H1 (cell line): ENCODE data around the gene GPR176. TPM values are rescaled to one million over a fixed set of nuclear protein-coding genes. Genes with fewer than 3 reads are reported as not detected.
A peak's percentile ranks its signal among the peaks of the same experiment; 100 is the strongest.

ENCODE experiments used
- CTCF ChIA-PET: fragments of 300-600 bp; sonication (Branson Sonifier 250); formaldehyde crosslinking; loops from one replicate; lab custom pipeline; 2021; ENCODE audit not compliant: partially characterized antibody; lab: Charles Lee
- POLR2A ChIA-PET: fragments of 300-600 bp; sonication (Branson Sonifier 250); formaldehyde crosslinking; loops from one replicate; lab custom pipeline; 2021; ENCODE audit warnings: inconsistent platforms; ENCODE audit not compliant: partially characterized antibody; lab: Charles Lee
- DNase-seq, 2 experiments: peaks; one replicate each; pipeline versions ENCODE4 v3.0.0 to v3.0.0-alpha.2; 2010 to 2022; ENCODE audit warnings: low spot score in 2 of 2, low read depth in 1 of 2, mixed read lengths in 1 of 2
- FAIRE-seq: peaks from 2 replicates; lab custom pipeline; 2011; peaks lifted over from hg19 to GRCh38; lab: Jason Lieb, UNC
- H2AFZ ChIP-seq: 2 replicates; pipeline ENCODE4 v1.8.1; 2012; ENCODE audit warnings: low read length, inconsistent platforms
- H2AK5ac ChIP-seq: 2 replicates; pipeline ENCODE4 v1.6.1; 2013; ENCODE audit warnings: low read depth, low read length
- H2BK120ac ChIP-seq: replicated peaks from 2 replicates; pipeline ENCODE3; 2013; ENCODE audit warnings: low read depth, low read length, inconsistent platforms
- H2BK12ac ChIP-seq: 2 replicates; pipeline ENCODE4 v1.6.1; 2013; ENCODE audit warnings: low read depth, low read length
- H2BK15ac ChIP-seq: 2 replicates; pipeline ENCODE4 v1.6.1; 2013; ENCODE audit warnings: low read length
- H2BK20ac ChIP-seq: 2 replicates; pipeline ENCODE4 v1.6.1; 2013; ENCODE audit warnings: low read length
- H2BK5ac ChIP-seq: 2 replicates; pipeline ENCODE4 v1.6.1; 2013; ENCODE audit warnings: low read depth, low read length
- H3K14ac ChIP-seq: 2 replicates; pipeline ENCODE4 v1.6.1; 2013; ENCODE audit warnings: inconsistent platforms; ENCODE audit not compliant: insufficient read length
- H3K18ac ChIP-seq: 2 replicates; pipeline ENCODE4 v1.6.1; 2013; ENCODE audit warnings: low read length; ENCODE audit errors: extremely low read depth
- H3K23ac ChIP-seq: 2 replicates; pipeline ENCODE4 v1.6.1; 2013; ENCODE audit warnings: inconsistent platforms; ENCODE audit not compliant: insufficient read length
- H3K23me2 ChIP-seq: 2 replicates; pipeline ENCODE4 v1.6.1; 2013; ENCODE audit warnings: low read depth, low read length
- H3K27ac ChIP-seq: 2 replicates; pipeline ENCODE4 v1.6.1; 2011; ENCODE audit warnings: low read depth, low read length, inconsistent platforms
- H3K27me3 ChIP-seq, 4 experiments: replicated peaks in 1 of 4; 1 replicate in 1 of 4; 2 replicates in 3 of 4; pipeline versions ENCODE4 v1.6.1 to v1.8.1; 2011 to 2013; ENCODE audit warnings: low read length in 3 of 4, mild to moderate bottlenecking in 3 of 4, inconsistent platforms in 2 of 4, mixed read lengths in 2 of 4, moderate library complexity in 1 of 4; ENCODE audit not compliant: control insufficient read depth in 3 of 4, insufficient read depth in 3 of 4; ENCODE audit errors: extremely low read depth in 1 of 4
- H3K36me3 ChIP-seq, 4 experiments: 2 replicates each; pipeline versions ENCODE4 v1.6.1 to v1.8.1; 2011 to 2013; ENCODE audit warnings: mild to moderate bottlenecking in 4 of 4, low read length in 3 of 4, moderate library complexity in 2 of 4, control low read depth in 1 of 4, inconsistent platforms in 1 of 4; ENCODE audit not compliant: insufficient read depth in 4 of 4, control insufficient read depth in 2 of 4
- H3K4ac ChIP-seq: replicated peaks from 2 replicates; pipeline ENCODE3; 2013; ENCODE audit warnings: low read length, low read depth, mixed read lengths, inconsistent platforms; ENCODE audit not compliant: insufficient read length
- H3K4me1 ChIP-seq, 4 experiments: replicated peaks in 1 of 4; 1 replicate in 1 of 4; 2 replicates in 3 of 4; pipeline versions ENCODE4 v1.6.1 to v1.8.1; 2011 to 2013; ENCODE audit warnings: low read length in 3 of 4, inconsistent platforms in 2 of 4, mixed read lengths in 1 of 4; ENCODE audit not compliant: insufficient read depth in 4 of 4, control insufficient read depth in 3 of 4
- H3K4me2 ChIP-seq, 2 experiments: 2 replicates each; pipeline versions ENCODE4 v1.6.1 to v1.8.1; 2011 to 2013; ENCODE audit warnings: low read depth in 2 of 2, low read length in 2 of 2, control low read depth in 1 of 2, inconsistent platforms in 1 of 2, mild to moderate bottlenecking in 1 of 2; ENCODE audit not compliant: insufficient read depth in 1 of 2
- H3K4me3 ChIP-seq, 4 experiments: fragments of 200-600, 300-600 bp in 1 of 4; sonication (generic), shearing (Covaris generic), sonication (Bioruptor Twin) in 1 of 4; 2 replicates each; pipeline versions ENCODE4 v1.5.1 to v1.8.1; 2011 to 2016; ENCODE audit warnings: low read length in 4 of 4, low read depth in 3 of 4, control low read depth in 2 of 4, inconsistent platforms in 2 of 4, mild to moderate bottlenecking in 2 of 4, mixed read lengths in 1 of 4, moderate library complexity in 1 of 4; ENCODE audit not compliant: insufficient read depth in 2 of 4; ENCODE audit errors: extremely low read depth in 1 of 4
- H3K56ac ChIP-seq: replicated peaks from 2 replicates; pipeline ENCODE3; 2013; ENCODE audit warnings: low read depth, mild to moderate bottlenecking, mixed read lengths, low read length, inconsistent platforms; ENCODE audit not compliant: insufficient read length
- H3K79me1 ChIP-seq: 2 replicates; pipeline ENCODE4 v1.6.1; 2013; ENCODE audit warnings: low read depth, low read length, control low read depth
- H3K79me2 ChIP-seq, 2 experiments: 2 replicates each; pipeline versions ENCODE4 v1.6.1 to v1.8.1; 2012 to 2013; ENCODE audit warnings: low read length in 2 of 2, mild to moderate bottlenecking in 2 of 2, inconsistent platforms in 1 of 2; ENCODE audit not compliant: insufficient read depth in 2 of 2, control insufficient read depth in 1 of 2
- H3K9ac ChIP-seq, 4 experiments: replicated peaks in 1 of 4; 1 replicate in 1 of 4; 2 replicates in 3 of 4; pipeline versions ENCODE4 v1.6.1 to v1.8.1; 2011 to 2013; ENCODE audit warnings: low read depth in 3 of 4, low read length in 3 of 4, control low read depth in 2 of 4, mild to moderate bottlenecking in 2 of 4, moderate library complexity in 2 of 4, inconsistent platforms in 1 of 4; ENCODE audit errors: extremely low read depth in 1 of 4
- H3K9me3 ChIP-seq, 2 experiments: 2 replicates each; pipeline versions ENCODE4 v1.6.1 to v1.8.1; 2012 to 2013; ENCODE audit warnings: mild to moderate bottlenecking in 2 of 2, moderate library complexity in 2 of 2, control low read depth in 1 of 2, inconsistent platforms in 1 of 2, low read depth in 1 of 2, low read length in 1 of 2, mixed read lengths in 1 of 2; ENCODE audit not compliant: insufficient read depth in 2 of 2
- H4K20me1 ChIP-seq, 2 experiments: replicated peaks in 1 of 2; 2 replicates each; pipeline versions ENCODE3 to v1.8.1; 2011 to 2013; ENCODE audit warnings: inconsistent platforms in 2 of 2, low read length in 2 of 2, mild to moderate bottlenecking in 1 of 2; ENCODE audit not compliant: insufficient read depth in 2 of 2, control insufficient read depth in 1 of 2
- H4K5ac ChIP-seq: 2 replicates; pipeline ENCODE4 v1.6.1; 2013; ENCODE audit warnings: low read length, low read depth, mixed read lengths, inconsistent platforms; ENCODE audit not compliant: insufficient read length
- H4K8ac ChIP-seq: 2 replicates; pipeline ENCODE4 v1.8.0; 2013; ENCODE audit warnings: mild to moderate bottlenecking, moderate library complexity, low read length, inconsistent platforms; ENCODE audit not compliant: insufficient read depth; ENCODE audit errors: extremely low read depth
- H4K91ac ChIP-seq: replicated peaks from 2 replicates; pipeline ENCODE3; 2013; ENCODE audit warnings: low read length, mixed read lengths, inconsistent platforms; ENCODE audit not compliant: insufficient read length
- ASH2L ChIP-seq: fragments of 200-600, 300-600 bp; sonication (generic); IDR thresholded peaks from one replicate; pipeline ENCODE4 v1.7.1; 2017; ENCODE audit warnings: low read length
- CHD2 ChIP-seq: IDR thresholded peaks from 2 replicates; pipeline ENCODE4 v1.6.1; 2012; ENCODE audit warnings: low read length, improper control_type of control experiment
- EZH2 ChIP-seq: fragments of 200-600 bp; sonication (generic); IDR thresholded peaks from 2 replicates; pipeline ENCODE4 v1.7.1; 2012; ENCODE audit warnings: low read depth, mild to moderate bottlenecking, moderate library complexity, low read length, inconsistent platforms; ENCODE audit not compliant: severe bottlenecking
- KDM1A ChIP-seq: fragments of 200-600, 300-600 bp; sonication (generic); IDR thresholded peaks from 2 replicates; pipeline ENCODE4 v1.7.1; 2016; ENCODE audit warnings: mild to moderate bottlenecking, low read length, borderline replicate concordance
- SAP30 ChIP-seq: fragments of 300-600 bp; sonication (generic); IDR thresholded peaks from 2 replicates; pipeline ENCODE4 v1.7.1; 2012; ENCODE audit warnings: low read length, moderate library complexity, mild to moderate bottlenecking, inconsistent platforms; ENCODE audit not compliant: insufficient read depth, insufficient replicate concordance
- SIN3A ChIP-seq, 2 experiments: IDR thresholded peaks in 1 of 2; conservative IDR thresholded peaks in 1 of 2; 2 replicates each; pipeline ENCODE4 v1.6.1; 2011 to 2012; ENCODE audit warnings: low read length in 2 of 2, improper control_type of control experiment in 1 of 2, low read depth in 1 of 2, mild to moderate bottlenecking in 1 of 2
- SP2 ChIP-seq: IDR thresholded peaks from 2 replicates; pipeline ENCODE4 v1.6.1; 2012; ENCODE audit warnings: mild to moderate bottlenecking, low read length, inconsistent platforms
- SRF ChIP-seq: IDR thresholded peaks from 2 replicates; pipeline ENCODE4 v1.6.1; 2011; ENCODE audit warnings: mild to moderate bottlenecking, low read depth, low read length, moderate library complexity
- TAF7 ChIP-seq: optimal IDR thresholded peaks from 2 replicates; pipeline ENCODE3; 2011; ENCODE audit warnings: low read depth, mild to moderate bottlenecking, inconsistent platforms, low read length, moderate library complexity, borderline replicate concordance
- TBP ChIP-seq: IDR thresholded peaks from 2 replicates; pipeline ENCODE4 v1.6.1; 2011; ENCODE audit warnings: low read depth, low read length, improper control_type of control experiment
- WGBS, 2 experiments: shearing (Covaris generic) in 1 of 2; methylation state at CpG; one replicate each; pipeline versions ENCODE4 v1.1.6 to v1.1.7; 2013 to 2015; ENCODE audit warnings: low lambda C conversion rate in 2 of 2, mixed read lengths in 2 of 2, inconsistent platforms in 1 of 2, low coverage in 1 of 2, missing lambda C conversion rate in 1 of 2; ENCODE audit not compliant: insufficient replicate concordance in 2 of 2, insufficient coverage in 1 of 2, insufficient read length in 1 of 2; ENCODE audit errors: extremely low coverage in 1 of 2, missing lambda C conversion rate in 1 of 2; 5-methylcytosine and 5-hydroxymethylcytosine counted together
- polyA plus RNA-seq, 7 experiments: library from polyadenylated mRNA; depleted of rRNA in 3 of 7; stranded (reverse) in 5 of 7; unstranded in 2 of 7; fragments of >200 nt in 5 of 7; fragments of 200-250 nt in 2 of 7; gene quantifications; 1 replicate in 5 of 7; 2 replicates in 1 of 7; 4 replicates in 1 of 7; pipeline versions ENCODE4 v1.2.1 to v1.2.3, GENCODE V29; 2011 to 2013; ENCODE audit warnings: missing spikeins in 2 of 7, mixed read lengths in 2 of 7
- total RNA-seq: library from RNA; stranded (reverse); fragmentation: NEBNext Ultra II Directional; extraction: Animal tissue kit (Norgen Biotek cat#: 25700); gene quantifications from 2 replicates; pipeline ENCODE4 v1.2.1, GENCODE V29; 2021
- TF ChIP-seq, protein P1 (sequence below): IDR thresholded peaks from 2 replicates; pipeline ENCODE4 v1.6.1; 2012; ENCODE audit warnings: low read length, inconsistent platforms

The GPR176 gene
- total and polyA plus RNA-seq, 2 of the 8 experiments (the other 6 are each of a cell fraction or from before 2014, with no cell fraction given) = 190 to 281 TPM

DNA sequence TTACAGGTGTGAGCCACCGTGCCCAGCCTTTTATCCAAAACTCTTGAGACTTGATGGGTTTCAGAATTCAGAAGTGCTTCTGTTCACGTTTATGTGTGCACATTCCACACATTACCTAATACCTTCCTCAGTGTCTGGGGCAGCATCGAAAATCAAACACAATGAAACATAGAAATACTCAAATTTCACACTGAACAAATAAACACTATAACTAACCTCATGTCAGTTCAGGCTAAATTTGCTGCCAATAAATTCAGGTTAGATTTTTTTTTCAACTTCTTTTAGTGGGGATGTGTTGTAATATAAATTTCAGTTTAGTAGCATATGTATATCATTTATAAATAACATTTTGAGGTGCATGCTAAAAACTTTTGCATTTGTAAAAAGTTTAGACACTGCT lies 16.6 kb upstream of the GPR176 start:
- no peak overlapping the region for H3K18ac ChIP-seq
- FAIRE-seq (no peak), DNase-seq (no peak)
- H4K8ac ChIP-seq = no peak overlapping the region
- H3K4me1 ChIP-seq = peaks cover 0 to 9% (median 5%) of the 10 kb centered on the region in 4 experiments; a peak in 4 of 7 replicates
- H3K56ac ChIP-seq = no peak overlapping the region
- no peak overlapping the region for H2AFZ ChIP-seq
- H2BK5ac ChIP-seq = no peak overlapping the region
- H3K4ac ChIP-seq = no peak overlapping the region
- no peak overlapping the region for H2AK5ac ChIP-seq
- peak overlapping the region in 1 of 2 experiments; percentile 29; a peak in 2 of 4 replicates for H3K4me2 ChIP-seq
- no peaks in the 10 kb centered on the region for H3K27me3 ChIP-seq
- peaks cover 0 to 4% of the 10 kb centered on the region in 2 experiments for H4K20me1 ChIP-seq
- no peak overlapping the region for H2BK120ac ChIP-seq
- H3K9me3 ChIP-seq = no peaks in the 10 kb centered on the region
- H3K14ac ChIP-seq = no peak overlapping the region
- WGBS, 2 experiments = 86% methylated on average over 3 of the region's 3 CpGs; no CpG with 5 or more reads in 1 of the 2 experiments
- no peak overlapping the region; a peak in 1 of 8 replicates for H3K4me3 ChIP-seq
- peaks cover 6% of the 10 kb centered on the region for H3K23me2 ChIP-seq
- peaks cover 8% of the 10 kb centered on the region for H3K79me1 ChIP-seq
- H3K27ac ChIP-seq = no peak overlapping the region
- H3K23ac ChIP-seq = no peak overlapping the region
- H4K91ac ChIP-seq = no peak overlapping the region
- no peak overlapping the region for H2BK12ac ChIP-seq
- CTCF ChIA-PET = interaction anchor here (1.8 to 2.2 kb wide), 2 partner anchors 11 to 148 kb away, joined by 7 to 10 read pairs; no protein-coding TSS in a partner anchor
- H3K9ac ChIP-seq = no peak overlapping the region
- H2BK15ac ChIP-seq = peak overlapping the region; percentile 54; the same call in 1 of the 2 replicates
- POLR2A ChIA-PET = interaction anchor here (1.1 to 1.4 kb wide), 2 partner anchors 12 to 15 kb away, joined by 4 read pairs; no protein-coding TSS in a partner anchor
- H3K79me2 ChIP-seq = peaks cover 8 to 66% of the 10 kb centered on the region in 2 experiments; a peak in 3 of 4 replicates
- no peak overlapping the region for H2BK20ac ChIP-seq
- H4K5ac ChIP-seq = no peak overlapping the region
- H3K36me3 ChIP-seq = peaks cover 5 to 33% (median 15%) of the 10 kb centered on the region in 4 experiments
- TF ChIP-seq SAP30 (no peak), CHD2 (no peak), SIN3A (conservative IDR thresholded peaks at IDR 0.05 in 1 of 2, IDR thresholded peaks at IDR 0.05 in 1 of 2; ENCODE audit: low read depth in 1 of 2, low read length in 2 of 2) (no peak), SRF (no peak), TAF7 (no peak), KDM1A (no peak), ASH2L (no peak), EZH2 (no peak), SP2 (no peak), TBP (no peak)
- TF ChIP-seq, protein P1, sequence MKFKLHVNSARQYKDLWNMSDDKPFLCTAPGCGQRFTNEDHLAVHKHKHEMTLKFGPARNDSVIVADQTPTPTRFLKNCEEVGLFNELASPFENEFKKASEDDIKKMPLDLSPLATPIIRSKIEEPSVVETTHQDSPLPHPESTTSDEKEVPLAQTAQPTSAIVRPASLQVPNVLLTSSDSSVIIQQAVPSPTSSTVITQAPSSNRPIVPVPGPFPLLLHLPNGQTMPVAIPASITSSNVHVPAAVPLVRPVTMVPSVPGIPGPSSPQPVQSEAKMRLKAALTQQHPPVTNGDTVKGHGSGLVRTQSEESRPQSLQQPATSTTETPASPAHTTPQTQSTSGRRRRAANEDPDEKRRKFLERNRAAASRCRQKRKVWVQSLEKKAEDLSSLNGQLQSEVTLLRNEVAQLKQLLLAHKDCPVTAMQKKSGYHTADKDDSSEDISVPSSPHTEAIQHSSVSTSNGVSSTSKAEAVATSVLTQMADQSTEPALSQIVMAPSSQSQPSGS = no peak
